Raji (cell line): ENCODE results near the gene CRB1.

Experiments used
- POLR2A ChIP-seq: IDR thresholded peaks from 2 replicates; pipeline ENCODE4 v1.6.1; 2011; ENCODE audit warnings: low read depth, low read length, control low read depth; ENCODE audit not compliant: insufficient read depth

CRB1 gene

GRCh38 chr1:197268012-197268411 lies at the start of gene CRB1:
Gene CRB1, plus strand, starts transcription at chr1:197268252. Its CDS starts 161 bp downstream, at chr1:197268413.
- no peak for TF ChIP-seq POLR2A

DNA sequence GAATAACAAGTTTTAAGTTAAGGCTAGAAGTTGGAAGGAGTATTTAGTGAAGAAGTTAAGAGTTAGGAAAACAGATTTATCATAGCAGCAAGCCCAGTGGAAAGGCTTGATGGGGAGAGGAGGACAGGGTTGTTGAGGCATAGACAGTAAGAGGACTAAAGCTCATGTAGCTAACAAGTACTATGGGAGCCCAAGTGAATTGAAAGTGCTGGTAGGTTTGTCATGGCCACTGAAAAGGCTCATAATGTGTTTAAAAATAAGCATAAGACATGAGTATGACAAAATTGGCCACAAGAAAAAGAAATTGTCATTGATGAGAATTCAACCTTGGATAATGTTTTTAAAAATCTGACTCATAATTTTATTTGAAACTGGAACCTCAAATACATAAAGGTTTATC lies 49.2 kb upstream of the CRB1 start:
- TF ChIP-seq POLR2A, result no peak

DNA sequence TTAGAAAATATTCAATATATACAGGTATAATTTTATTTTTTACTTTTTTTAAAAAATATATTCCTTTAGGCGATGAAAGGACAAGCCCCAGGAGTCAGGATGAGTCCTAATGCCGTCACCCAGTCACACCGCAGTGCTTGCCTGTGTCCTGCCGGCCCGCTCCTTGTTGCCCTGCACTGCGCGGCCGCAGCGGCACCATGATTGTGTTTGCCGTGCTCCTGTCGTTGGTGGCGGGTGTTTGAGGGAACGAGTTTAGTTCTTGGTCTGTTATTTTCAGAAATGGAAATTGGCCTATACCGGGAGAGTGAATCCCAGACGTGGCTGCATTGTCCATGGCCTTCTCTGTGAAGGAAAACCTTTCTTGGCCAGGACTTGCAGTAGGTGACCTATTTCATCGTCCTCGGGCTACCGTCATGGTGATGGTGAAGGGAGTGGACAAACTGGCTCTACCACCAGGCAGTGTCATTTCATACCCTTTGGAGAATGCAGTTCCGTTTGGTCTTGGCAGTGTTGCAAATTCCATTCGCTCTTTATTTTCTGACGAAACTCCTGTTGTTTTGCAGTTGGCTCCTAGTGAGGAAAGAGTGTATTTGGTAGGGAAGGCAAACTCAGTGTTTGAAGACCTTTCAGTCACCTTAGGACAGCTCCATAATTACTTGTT lies 45.9 kb upstream of the CRB1 start:
- TF ChIP-seq POLR2A, result no peak

DNA sequence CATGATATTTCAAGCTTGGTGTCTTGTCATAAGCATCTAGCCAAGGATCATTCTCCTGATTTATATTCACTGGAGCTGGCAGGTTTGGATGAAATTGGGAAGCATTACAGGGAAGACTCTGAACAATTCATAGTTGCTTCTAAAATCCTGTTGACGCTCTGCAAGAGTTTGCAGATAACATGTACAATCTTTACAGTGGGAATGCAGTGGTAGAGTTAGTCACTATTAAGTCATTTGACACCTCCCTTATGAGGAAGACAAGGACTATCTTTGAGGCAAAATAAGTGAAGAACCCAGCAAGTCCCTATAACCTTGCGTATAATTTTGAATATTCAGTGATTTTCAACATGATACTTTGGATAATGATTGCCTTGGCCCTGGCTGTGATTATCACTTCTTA lies 45.3 kb upstream of the CRB1 start:
- TF ChIP-seq POLR2A, result no peak

- no peak for TF ChIP-seq POLR2A
Observed at GRCh38 chr1:197224160-197224559, 43.9 kb upstream of the CRB1 start.

GRCh38 chr1:197225611-197226010 lies 42.4 kb upstream of the CRB1 start:
- TF ChIP-seq POLR2A, result no peak

DNA sequence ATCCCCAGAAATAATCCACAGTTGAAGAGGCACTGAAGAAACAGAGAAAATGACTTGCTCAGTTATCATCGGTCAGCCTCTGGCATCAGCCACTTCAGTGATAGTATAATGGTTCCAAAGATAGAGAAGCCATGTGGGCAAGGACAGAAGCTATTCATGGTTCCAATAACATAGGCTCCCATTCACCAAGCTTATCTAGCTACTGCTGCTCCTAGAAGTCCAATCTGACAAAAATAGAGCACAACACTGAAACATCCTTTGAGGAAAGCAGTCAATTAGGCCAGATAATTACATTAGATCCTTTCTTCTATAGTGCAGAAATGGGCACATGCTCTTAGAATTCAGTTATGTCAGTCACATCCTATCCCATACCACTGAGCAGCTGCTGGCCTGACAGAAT lies 33.5 kb upstream of the CRB1 start:
- no peak for TF ChIP-seq POLR2A

DNA sequence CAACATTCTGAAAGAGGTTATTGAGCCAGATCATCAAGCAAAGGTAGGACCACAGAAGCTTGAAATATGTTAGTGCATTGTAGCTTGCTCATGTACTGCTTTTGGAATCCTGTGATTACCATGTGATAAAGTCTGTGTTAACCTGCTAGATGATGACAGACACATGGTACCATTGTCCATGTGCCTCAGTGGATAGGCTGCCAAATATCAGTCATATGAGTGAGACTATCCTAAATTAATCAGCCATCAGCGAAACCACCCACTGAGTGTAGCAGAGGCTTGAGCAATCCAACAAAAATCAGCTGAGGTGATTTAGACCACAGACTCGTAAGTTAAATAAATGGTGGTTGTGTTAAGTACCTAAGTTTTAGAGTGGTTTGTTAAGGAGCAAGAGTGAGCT lies 32.7 kb upstream of the CRB1 start:
- TF ChIP-seq POLR2A, result no peak

- no peak for TF ChIP-seq POLR2A
Observed at GRCh38 chr1:197247465-197247864, 20.6 kb upstream of the CRB1 start.

DNA sequence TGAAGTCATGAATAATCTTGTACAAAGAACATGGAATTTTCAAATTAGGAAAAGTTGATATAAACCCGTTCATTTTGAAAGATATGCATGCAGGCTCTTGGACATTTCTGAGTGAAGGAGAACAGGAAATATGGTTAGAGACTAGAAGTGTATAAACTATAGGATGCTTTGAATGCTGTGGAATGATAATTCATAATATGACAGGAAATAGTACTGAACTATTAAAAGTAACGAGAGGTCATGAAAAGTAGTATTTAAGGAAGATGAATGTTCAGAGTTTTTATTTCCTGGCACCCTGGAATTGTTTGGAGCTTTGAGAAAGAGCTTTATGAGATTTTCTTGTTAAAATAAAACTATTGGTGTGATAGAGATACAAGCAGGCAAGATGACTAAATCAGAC lies 18.7 kb upstream of the CRB1 start:
- TF ChIP-seq POLR2A, result no peak

DNA sequence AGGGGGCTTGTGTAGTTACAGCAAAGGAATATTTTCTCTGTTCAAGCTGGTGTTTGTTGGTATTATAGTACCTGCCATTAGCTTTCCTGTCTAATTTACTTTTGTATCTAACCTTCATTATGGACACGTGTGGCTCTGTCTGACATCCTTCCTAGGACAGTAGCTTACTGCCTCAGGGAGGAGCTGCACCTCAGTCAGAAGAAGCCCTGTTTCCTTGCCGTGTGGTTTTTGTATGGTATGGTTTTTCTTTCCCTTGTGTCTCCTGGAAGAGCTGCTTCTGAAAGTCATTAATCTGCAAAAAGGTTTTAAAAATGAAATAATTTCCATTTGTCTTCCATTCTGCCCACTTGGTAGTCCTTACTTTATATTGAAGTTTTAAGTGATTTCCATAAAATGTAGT lies 17.4 kb upstream of the CRB1 start:
- TF ChIP-seq POLR2A, result no peak

- no peak for TF ChIP-seq POLR2A
Observed at GRCh38 chr1:197252973-197253372, 15.1 kb upstream of the CRB1 start.

DNA sequence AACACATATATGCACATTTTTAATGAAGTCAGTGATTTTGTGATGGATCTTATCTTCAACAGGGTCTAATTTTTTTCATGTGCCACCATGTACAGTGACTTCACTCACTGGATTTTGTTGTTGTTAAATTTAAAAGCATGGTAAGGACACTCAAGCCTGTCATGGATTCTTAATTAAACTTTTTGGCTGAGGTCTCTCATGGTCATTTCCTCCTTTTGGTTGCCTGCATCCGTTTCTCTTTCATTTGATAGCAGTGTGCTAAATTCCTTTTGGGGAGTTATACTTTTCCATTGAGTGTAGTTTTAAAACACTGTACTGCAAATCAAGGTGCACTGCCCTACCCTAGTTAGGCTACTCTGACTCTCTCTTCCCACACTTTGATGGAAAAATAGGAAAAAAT lies 13.2 kb upstream of the CRB1 start:
- no peak for TF ChIP-seq POLR2A

- no peak for TF ChIP-seq POLR2A
Observed at GRCh38 chr1:197264936-197265567, 3.0 kb upstream of the CRB1 start.

GRCh38 chr1:197269053-197269452 lies 1.0 kb downstream of the CRB1 start:
- TF ChIP-seq POLR2A, result no peak

DNA sequence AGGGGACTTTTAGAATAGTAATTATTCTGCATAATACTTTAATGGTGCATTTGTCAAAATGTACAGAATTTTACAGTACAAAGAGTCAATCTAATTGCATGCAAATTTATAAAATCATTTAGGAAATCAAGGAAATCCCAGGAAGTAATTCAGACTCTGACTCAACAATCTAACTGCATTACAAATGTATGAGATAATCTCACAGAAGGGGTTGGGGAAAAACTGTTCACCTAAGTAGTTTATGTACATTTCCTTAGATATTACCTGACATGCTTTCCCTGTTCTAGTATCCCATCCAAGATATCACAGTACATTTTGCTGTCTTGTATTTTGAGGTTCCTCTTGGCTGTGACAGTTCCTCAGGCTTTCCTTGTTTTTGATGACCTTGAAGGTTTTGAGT lies 4.7 kb downstream of the CRB1 start:
- no peak for TF ChIP-seq POLR2A

DNA sequence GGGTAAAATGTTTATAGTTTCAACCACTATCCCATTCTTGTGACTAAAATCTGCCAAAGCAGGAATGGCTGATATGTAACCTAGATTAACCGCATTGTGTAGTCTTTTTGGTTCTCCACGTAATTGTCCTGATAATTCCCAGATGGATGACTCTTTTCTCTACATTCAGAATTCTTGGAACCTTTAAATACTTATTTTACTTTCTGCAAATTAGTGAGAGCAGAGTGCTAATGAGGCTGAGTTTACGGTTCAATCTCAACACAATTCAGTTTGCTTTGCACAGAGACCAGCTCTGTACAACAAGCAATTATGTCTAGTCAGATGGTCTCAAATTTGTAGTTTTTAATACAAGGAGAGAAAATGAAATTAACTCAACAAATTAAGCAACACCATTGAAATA lies 9.1 kb downstream of the CRB1 start:
- TF ChIP-seq POLR2A, result no peak
